ENCODE results near the gene SF3B2. TPM values are rescaled to one million over a fixed set of nuclear protein-coding genes. Genes with fewer than 3 reads are reported as not detected.

Gene SF3B2
- total and polyA plus RNA-seq, 9 of the 15 experiments (the other 6 are each of a cell fraction or from before 2014, with no cell fraction given): 58.3 to 248 (median 157) TPM

DNA sequence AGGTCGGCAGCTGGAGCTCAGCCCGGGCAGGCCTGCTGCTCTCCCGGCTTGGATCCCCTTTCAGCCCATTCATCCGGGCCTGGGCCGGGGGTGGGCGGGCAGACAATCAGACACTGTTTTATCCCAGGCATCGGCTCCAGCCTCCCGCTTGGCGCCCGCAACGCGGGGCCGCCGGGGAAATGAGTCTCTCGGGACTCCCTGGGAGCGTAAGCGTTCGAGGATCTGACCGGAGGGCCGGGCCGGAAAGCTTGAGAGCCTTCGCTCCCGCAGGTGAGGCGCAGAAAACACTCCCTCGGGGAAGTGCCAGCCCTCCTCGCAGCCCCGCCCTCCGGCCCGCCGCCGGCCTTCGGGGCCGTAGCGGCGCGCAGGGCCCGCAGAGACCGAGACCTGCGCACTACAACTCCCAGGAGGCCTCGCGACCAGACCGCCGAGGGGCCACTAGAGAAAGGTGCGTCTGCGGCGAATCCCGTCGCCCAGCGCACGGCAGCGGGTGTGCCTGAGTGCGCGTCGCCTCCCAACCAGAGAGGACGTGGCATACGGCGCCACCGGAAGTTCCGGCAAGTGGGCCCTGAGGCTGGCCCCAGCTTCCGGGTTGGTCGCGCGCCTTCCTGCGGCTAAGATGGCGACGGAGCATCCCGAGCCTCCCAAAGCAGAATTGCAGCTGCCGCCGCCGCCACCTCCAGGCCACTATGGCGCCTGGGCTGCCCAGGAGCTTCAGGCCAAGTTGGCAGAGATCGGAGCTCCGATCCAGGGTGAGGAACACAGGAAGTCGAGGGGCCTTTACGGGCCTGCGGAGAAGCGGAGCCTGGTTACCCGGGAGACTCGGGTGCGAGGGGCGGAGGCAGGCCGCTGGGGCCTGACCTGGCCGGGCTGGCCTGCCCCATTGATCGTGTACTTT is at the start of gene SF3B2 (continued):
- TF ChIP-seq, protein P1, sequence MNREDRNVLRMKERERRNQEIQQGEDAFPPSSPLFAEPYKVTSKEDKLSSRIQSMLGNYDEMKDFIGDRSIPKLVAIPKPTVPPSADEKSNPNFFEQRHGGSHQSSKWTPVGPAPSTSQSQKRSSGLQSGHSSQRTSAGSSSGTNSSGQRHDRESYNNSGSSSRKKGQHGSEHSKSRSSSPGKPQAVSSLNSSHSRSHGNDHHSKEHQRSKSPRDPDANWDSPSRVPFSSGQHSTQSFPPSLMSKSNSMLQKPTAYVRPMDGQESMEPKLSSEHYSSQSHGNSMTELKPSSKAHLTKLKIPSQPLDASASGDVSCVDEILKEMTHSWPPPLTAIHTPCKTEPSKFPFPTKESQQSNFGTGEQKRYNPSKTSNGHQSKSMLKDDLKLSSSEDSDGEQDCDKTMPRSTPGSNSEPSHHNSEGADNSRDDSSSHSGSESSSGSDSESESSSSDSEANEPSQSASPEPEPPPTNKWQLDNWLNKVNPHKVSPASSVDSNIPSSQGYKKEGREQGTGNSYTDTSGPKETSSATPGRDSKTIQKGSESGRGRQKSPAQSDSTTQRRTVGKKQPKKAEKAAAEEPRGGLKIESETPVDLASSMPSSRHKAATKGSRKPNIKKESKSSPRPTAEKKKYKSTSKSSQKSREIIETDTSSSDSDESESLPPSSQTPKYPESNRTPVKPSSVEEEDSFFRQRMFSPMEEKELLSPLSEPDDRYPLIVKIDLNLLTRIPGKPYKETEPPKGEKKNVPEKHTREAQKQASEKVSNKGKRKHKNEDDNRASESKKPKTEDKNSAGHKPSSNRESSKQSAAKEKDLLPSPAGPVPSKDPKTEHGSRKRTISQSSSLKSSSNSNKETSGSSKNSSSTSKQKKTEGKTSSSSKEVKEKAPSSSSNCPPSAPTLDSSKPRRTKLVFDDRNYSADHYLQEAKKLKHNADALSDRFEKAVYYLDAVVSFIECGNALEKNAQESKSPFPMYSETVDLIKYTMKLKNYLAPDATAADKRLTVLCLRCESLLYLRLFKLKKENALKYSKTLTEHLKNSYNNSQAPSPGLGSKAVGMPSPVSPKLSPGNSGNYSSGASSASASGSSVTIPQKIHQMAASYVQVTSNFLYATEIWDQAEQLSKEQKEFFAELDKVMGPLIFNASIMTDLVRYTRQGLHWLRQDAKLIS (CRISPR knock-in tag; IDR thresholded peaks at IDR 0.05): no peak; the same call in 1 of the 2 replicates
- TF ChIP-seq, protein P2, sequence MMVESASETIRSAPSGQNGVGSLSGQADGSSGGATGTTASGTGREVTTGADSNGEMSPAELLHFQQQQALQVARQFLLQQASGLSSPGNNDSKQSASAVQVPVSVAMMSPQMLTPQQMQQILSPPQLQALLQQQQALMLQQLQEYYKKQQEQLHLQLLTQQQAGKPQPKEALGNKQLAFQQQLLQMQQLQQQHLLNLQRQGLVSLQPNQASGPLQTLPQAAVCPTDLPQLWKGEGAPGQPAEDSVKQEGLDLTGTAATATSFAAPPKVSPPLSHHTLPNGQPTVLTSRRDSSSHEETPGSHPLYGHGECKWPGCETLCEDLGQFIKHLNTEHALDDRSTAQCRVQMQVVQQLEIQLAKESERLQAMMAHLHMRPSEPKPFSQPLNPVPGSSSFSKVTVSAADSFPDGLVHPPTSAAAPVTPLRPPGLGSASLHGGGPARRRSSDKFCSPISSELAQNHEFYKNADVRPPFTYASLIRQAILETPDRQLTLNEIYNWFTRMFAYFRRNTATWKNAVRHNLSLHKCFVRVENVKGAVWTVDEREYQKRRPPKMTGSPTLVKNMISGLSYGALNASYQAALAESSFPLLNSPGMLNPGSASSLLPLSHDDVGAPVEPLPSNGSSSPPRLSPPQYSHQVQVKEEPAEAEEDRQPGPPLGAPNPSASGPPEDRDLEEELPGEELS (CRISPR knock-in tag; IDR thresholded peaks at IDR 0.05; ENCODE audit: borderline replicate concordance): no peak
- TF ChIP-seq, protein P3, sequence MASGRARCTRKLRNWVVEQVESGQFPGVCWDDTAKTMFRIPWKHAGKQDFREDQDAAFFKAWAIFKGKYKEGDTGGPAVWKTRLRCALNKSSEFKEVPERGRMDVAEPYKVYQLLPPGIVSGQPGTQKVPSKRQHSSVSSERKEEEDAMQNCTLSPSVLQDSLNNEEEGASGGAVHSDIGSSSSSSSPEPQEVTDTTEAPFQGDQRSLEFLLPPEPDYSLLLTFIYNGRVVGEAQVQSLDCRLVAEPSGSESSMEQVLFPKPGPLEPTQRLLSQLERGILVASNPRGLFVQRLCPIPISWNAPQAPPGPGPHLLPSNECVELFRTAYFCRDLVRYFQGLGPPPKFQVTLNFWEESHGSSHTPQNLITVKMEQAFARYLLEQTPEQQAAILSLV (tag; IDR thresholded peaks at IDR 0.05): no peak
- TF ChIP-seq FOXM1 (IDR thresholded peaks at IDR 0.05; ENCODE audit: low read depth): no peak
- TF ChIP-seq FOXM1 (CRISPR knock-in tag; IDR thresholded peaks at IDR 0.05; ENCODE audit: low read depth): peak; percentile 93
- no peak for TF ChIP-seq RBM17 (IDR thresholded peaks at IDR 0.05; ENCODE audit: borderline replicate concordance, low read depth, low read length)
- peak; percentile 66; the same call in 1 of the 2 replicates for TF ChIP-seq JUND (IDR thresholded peaks at IDR 0.05; ENCODE audit: borderline replicate concordance, low read depth, low read length)
- TF ChIP-seq JUND (tag; IDR thresholded peaks at IDR 0.05; ENCODE audit: borderline replicate concordance, low read depth, low read length): no peak; the same call in 2 of the 3 replicates
- 0 out of 2 replicates have a peak, but pooled peaks have one; percentile 12 for TF ChIP-seq STAG1 (CRISPR knock-in tag; IDR thresholded peaks at IDR 0.05; ENCODE audit: borderline replicate concordance)
- peak; percentile 41 for TF ChIP-seq SAP30 (IDR thresholded peaks at IDR 0.05; ENCODE audit: borderline replicate concordance, insufficient read depth, low read depth, low read length, poor library complexity, severe bottlenecking)
- TF ChIP-seq, protein P4, sequence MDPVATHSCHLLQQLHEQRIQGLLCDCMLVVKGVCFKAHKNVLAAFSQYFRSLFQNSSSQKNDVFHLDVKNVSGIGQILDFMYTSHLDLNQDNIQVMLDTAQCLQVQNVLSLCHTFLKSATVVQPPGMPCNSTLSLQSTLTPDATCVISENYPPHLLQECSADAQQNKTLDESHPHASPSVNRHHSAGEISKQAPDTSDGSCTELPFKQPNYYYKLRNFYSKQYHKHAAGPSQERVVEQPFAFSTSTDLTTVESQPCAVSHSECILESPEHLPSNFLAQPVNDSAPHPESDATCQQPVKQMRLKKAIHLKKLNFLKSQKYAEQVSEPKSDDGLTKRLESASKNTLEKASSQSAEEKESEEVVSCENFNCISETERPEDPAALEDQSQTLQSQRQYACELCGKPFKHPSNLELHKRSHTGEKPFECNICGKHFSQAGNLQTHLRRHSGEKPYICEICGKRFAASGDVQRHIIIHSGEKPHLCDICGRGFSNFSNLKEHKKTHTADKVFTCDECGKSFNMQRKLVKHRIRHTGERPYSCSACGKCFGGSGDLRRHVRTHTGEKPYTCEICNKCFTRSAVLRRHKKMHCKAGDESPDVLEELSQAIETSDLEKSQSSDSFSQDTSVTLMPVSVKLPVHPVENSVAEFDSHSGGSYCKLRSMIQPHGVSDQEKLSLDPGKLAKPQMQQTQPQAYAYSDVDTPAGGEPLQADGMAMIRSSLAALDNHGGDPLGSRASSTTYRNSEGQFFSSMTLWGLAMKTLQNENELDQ (CRISPR knock-in tag; IDR thresholded peaks at IDR 0.05; ENCODE audit: borderline replicate concordance): no peak
- TF ChIP-seq TSC22D4 (tag; IDR thresholded peaks at IDR 0.05): no peak
- TF ChIP-seq HNRNPK (IDR thresholded peaks at IDR 0.05; ENCODE audit: low read depth, low read length, poor library complexity, severe bottlenecking): no peak
- TF ChIP-seq NR2C1 (IDR thresholded peaks at IDR 0.05): peak; percentile 63; the same call in 1 of the 2 replicates
- peak; percentile 69 for TF ChIP-seq NR2C1 (tag; IDR thresholded peaks at IDR 0.05)
- TF ChIP-seq RHOXF2B (CRISPR knock-in tag; conservative IDR thresholded peaks at IDR 0.05): no peak
- no peak for TF ChIP-seq TARDBP (IDR thresholded peaks at IDR 0.05)
- TF ChIP-seq BCOR (IDR thresholded peaks at IDR 0.05): no peak

Measured in K562 (cell line).